NCI-H2029 treated with DMSO at 0.1 percent for 48 hours (cell line): ENCODE data around the gene MAGEA9.
"Not testable (repeated sequence)": the region's sequence is repeated elsewhere in the genome, so short reads cannot be mapped to it uniquely, and the experiment has no call there.

ENCODE experiments used
- DNase-seq: peaks from one replicate; lab custom pipeline; 2025; lab: John Stamatoyannopoulos, UW

MAGEA9 gene

DNA sequence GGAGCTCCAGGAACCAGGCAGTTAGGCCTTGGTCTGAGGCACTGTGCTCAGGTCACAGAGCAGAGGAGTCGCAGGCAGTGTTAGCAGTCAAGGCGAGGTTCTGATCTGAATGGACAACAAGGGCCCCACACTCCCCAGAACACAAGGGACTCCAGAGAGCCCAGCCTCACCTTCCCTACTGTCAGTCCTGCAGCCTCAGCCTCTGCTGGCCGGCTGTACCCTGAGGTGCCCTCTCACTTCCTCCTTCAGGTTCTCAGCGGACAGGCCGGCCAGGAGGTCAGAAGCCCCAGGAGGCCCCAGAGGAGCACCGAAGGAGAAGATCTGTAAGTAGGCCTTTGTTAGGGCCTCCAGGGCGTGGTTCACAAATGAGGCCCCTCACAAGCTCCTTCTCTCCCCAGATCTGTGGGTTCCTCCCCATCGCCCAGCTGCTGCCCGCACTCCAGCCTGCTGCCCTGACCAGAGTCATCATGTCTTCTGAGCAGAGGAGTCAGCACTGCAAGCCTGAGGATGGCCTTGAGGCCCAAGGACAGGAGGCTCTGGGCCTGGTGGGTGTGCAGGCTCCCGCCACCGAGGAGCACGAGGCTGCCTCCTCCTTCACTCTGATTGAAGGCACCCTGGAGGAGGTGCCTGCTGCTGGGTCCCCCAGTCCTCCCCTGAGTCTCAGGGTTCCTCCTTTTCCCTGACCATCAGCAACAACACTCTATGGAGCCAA is 26.2 kb downstream of the MAGEA9 start:
- no peak for DNase-seq

DNA sequence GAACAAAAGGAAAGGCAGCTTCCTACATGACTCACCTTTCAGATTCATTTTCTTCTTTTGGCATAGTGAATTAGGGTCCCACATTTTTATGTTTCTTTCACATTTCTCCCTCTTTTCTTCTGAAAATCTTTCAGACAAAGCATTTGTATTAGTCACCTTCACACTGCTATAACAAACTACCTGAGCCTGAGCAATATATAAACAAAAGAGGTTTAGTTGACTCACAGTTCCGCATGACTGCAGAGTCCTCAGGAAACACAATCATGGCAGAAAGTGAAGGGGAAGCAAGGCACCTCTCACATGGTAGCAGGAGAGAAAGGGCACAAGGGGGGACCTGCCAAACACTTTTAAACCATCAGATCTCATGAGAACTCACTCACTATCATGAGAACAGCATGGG is 36.9 kb downstream of the MAGEA9 start:
- no peak for DNase-seq

- no peak for DNase-seq
Observed at GRCh38 chrX:149819371-149819770, 37.6 kb downstream of the MAGEA9 start.

- DNase-seq: no peak
Observed at GRCh38 chrX:149825424-149825823, 43.7 kb downstream of the MAGEA9 start.

- DNase-seq: no peak
Observed at GRCh38 chrX:149827254-149827653, 45.5 kb downstream of the MAGEA9 start.

GRCh38 chrX:149829751-149830191 is 48.0 kb downstream of the MAGEA9 start:
- no peak for DNase-seq

GRCh38 chrX:149830192-149830873 is 48.6 kb downstream of the MAGEA9 start:
- no peak for DNase-seq

DNA sequence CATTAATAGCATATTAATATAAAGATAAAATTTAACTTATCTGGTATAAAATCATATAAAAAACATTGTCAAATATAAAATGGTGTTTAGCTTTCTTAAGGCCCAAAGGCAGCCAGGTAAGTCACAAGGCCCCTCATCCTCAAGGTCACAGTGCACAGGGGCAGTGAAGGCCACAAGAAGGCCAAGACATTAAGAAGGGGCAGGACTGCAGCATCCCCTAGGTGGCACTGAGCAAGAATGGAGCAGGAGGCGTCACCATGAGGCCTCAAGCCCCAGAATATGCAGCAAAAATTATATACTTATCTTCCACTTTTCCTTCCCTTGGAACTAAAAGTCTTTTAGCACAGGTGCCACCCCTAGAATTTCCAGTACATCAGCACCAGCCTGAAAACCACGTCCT is 49.7 kb downstream of the MAGEA9 start:
- DNase-seq: no peak

DNA sequence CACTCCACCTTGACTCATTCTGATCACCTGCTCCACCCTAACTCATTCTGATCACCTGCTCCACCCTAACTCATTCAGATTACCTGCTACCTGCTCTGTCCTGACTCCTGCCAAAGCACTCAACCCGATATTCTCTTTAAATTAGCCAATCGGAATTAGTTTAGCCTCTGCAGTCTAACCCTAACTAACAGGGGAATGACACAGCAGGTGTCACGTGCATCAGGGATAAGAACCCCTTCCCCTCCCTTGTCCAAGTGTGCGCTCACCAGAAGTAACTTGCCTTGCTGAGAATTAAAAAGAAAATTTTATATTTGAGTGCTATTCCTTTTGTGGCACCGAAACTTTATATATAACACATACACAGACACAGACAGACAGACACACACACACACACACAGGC is 55.0 kb downstream of the MAGEA9 start:
- DNase-seq: not testable (repeated sequence)

GRCh38 chrX:149837167-149837566 is 55.4 kb downstream of the MAGEA9 start:
- DNase-seq: no peak
